GM12874 (cell line): ENCODE measurements around the gene NXN.

Experiments used
- TF ChIP-seq, protein P1 (sequence below): IDR thresholded peaks from 2 replicates; pipeline ENCODE4 v1.5.1; 2011; ENCODE audit warnings: low read depth, mild to moderate bottlenecking, control low read depth, low read length, moderate library complexity; ENCODE audit not compliant: insufficient read depth

Gene NXN

GRCh38 chr17:996554-997344 lies 17.2 kb upstream of the NXN start, which contains the start of gene TIMM22:
TSS of gene TIMM22 (plus strand) at chr17:997129. CDS start at chr17:997143, 14 bp downstream.
- TF ChIP-seq, protein P1, sequence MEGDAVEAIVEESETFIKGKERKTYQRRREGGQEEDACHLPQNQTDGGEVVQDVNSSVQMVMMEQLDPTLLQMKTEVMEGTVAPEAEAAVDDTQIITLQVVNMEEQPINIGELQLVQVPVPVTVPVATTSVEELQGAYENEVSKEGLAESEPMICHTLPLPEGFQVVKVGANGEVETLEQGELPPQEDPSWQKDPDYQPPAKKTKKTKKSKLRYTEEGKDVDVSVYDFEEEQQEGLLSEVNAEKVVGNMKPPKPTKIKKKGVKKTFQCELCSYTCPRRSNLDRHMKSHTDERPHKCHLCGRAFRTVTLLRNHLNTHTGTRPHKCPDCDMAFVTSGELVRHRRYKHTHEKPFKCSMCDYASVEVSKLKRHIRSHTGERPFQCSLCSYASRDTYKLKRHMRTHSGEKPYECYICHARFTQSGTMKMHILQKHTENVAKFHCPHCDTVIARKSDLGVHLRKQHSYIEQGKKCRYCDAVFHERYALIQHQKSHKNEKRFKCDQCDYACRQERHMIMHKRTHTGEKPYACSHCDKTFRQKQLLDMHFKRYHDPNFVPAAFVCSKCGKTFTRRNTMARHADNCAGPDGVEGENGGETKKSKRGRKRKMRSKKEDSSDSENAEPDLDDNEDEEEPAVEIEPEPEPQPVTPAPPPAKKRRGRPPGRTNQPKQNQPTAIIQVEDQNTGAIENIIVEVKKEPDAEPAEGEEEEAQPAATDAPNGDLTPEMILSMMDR = peak; percentile 97

GRCh38 chr17:992933-993332 lies 13.4 kb upstream of the NXN start:
- TF ChIP-seq, protein P1 = no peak

DNA sequence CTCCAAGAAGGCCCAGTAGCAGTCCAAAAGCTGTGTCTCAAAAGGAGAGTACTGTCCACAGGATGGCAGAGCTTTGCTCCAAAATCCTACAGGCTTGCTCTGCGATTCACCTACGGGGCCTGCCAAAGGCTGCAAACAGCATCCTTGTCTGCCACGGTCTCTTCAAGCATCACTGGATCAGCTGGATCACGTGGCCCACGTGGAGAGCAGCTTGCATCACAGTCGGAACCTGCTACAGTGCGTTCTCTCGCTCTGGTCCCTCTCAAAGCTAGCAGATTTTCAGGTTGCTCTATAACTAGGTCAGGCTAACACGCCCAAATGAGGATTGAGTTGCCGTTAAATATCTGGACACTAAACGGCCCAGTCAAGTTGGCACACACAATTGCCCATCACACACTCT lies 9.0 kb upstream of the NXN start:
- TF ChIP-seq, protein P1 = no peak

GRCh38 chr17:987931-988330 lies 8.4 kb upstream of the NXN start:
- TF ChIP-seq, protein P1 = no peak

DNA sequence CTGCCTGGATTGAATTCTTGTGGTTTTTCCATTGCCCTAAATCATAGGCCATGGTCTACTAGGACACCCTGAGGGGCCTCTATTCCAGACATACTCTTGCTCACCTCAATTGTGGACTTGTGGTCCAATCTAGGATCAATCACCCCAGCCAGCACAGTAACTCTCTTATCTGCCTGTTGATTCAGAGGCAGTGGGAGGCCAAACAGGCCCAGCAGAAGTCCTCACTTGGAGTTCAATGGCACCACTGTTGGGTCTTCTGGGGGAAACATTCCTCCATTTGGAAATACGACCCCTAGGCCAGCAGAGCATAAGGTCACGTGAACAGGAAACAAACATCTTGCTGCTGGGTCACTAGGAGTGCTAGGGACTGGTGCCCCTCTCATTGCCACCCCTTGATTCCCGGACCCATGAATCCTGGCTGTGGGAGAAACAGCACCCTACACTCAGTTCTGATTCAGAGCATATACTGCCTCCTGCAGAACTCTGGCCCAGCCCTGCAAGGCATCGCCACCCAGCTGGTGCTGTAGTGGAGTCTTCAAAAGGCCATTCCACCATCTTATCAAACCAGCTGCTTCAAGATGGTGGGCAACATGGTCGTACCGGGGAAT lies 6.8 kb upstream of the NXN start:
- TF ChIP-seq, protein P1 = no peak

GRCh38 chr17:983921-984320 lies 4.3 kb upstream of the NXN start:
- TF ChIP-seq, protein P1 = no peak

- TF ChIP-seq, protein P1 = no peak
Observed at GRCh38 chr17:981292-981658, 1.7 kb upstream of the NXN start.
